ENCODE results near the gene ATP2B1. TPM values are rescaled to one million over a fixed set of nuclear protein-coding genes. Genes with fewer than 3 reads are reported as not detected.

Gene ATP2B1
- polyA plus RNA-seq, 4 donors: 89.1 to 116 (median 102) TPM

DNA sequence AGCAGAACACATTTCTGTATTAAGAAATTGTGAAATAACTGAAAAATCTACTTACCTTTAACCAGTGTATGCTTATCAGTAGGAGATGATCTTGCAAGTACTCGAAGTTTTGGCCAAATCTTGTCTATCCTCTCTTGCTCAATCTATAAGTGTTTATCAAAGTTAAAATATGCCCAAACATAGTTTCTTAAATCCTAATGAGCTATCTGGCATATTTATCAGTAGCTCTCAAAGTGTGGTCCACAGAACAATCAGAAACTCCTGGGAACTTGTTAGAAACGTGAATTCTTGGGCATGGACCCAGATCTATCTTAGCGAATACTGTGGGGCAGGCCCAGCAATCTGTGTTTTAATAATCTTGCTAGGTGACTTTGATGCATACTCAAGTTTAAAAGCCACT lies 98.3 kb downstream of the ATP2B1 start:
- DNase-seq (ENCODE audit: low read depth in 4 of 4, low spot score in 2 of 4): no peak

DNA sequence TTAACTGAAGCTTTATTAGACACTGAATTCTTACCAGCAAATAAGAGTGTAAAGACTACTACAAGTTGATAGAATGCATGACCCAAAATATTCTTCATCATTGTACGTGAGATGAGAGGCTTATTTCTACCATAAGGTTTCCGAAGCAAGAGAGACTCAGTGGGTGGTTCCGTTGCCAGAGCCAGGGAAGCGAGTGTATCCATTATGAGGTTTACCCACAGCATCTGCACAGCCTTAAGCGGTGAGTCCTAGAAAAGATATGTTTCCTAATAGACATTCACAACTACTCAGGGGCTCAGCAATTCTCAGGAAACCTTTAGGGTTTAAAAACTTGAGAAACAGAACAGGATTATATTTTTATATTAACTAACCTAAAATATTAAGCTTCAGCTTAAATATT lies 105.0 kb downstream of the ATP2B1 start:
- DNase-seq (ENCODE audit: low read depth in 4 of 4, low spot score in 2 of 4): no peak

GRCh38 chr12:89597770-89598169 lies 110.9 kb downstream of the ATP2B1 start:
- DNase-seq (ENCODE audit: low read depth in 4 of 4, low spot score in 2 of 4): no peak

DNA sequence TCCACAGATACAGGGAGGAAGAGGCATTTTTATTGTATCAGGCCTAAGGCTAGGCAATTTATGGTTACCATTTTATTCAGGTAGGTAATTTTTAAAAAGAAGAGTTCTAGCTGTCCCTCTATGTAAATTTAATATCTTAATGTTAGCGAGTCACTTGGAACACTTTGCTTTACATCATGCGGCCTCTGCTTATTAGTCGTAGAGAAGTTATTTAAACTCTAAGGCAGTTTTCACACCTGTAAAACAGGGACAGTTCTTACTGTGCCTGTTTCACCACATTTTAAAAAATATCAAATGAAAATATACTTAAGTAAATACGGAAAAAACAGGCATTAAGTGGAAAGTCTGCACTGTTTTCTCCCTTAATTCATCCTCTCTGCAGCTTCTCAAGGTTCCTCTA lies 111.4 kb downstream of the ATP2B1 start:
- no peak for DNase-seq (ENCODE audit: low read depth in 4 of 4, low spot score in 2 of 4)

DNA sequence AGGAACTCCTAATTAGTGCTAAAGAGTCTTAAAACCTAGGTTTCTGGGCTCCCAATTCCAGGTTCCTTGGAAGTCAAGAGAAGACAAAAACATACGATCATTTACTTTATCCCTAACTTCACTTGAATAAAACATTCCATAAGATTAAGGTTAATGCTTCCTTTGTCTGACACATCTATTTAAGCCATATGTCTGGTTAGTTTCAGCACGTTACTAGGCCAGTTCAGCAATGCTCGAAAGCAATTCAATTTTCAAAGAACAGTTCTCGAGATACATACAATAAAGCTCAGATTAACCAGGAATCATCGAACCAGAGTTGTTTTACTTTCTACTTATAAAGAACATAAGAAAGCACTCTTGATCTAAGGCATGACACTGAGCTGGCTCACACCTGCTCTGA lies 114.8 kb downstream of the ATP2B1 start:
- no peak for DNase-seq (ENCODE audit: low read depth in 4 of 4, low spot score in 2 of 4)

- DNase-seq (ENCODE audit: low read depth in 4 of 4, low spot score in 2 of 4): no peak
Measured at GRCh38 chr12:89593233-89593632, 115.4 kb downstream of the ATP2B1 start.

GRCh38 chr12:89589753-89590152 lies 118.9 kb downstream of the ATP2B1 start:
- DNase-seq (ENCODE audit: low read depth in 4 of 4, low spot score in 2 of 4): no peak

GRCh38 chr12:89578499-89578898 lies 130.1 kb downstream of the ATP2B1 start:
- DNase-seq (ENCODE audit: low read depth in 4 of 4, low spot score in 2 of 4): no peak

- no peak for DNase-seq (ENCODE audit: low read depth in 4 of 4, low spot score in 2 of 4)
Measured at GRCh38 chr12:89576572-89577220, 131.9 kb downstream of the ATP2B1 start.

GRCh38 chr12:89575374-89575773 lies 133.3 kb downstream of the ATP2B1 start:
- no peak for DNase-seq (ENCODE audit: low read depth in 4 of 4, low spot score in 2 of 4)

GRCh38 chr12:89574736-89575208 lies 133.9 kb downstream of the ATP2B1 start:
- peak in 1 of 4 donors; percentile 13 for DNase-seq (ENCODE audit: low read depth in 4 of 4, low spot score in 2 of 4)

- DNase-seq (ENCODE audit: low read depth in 4 of 4, low spot score in 2 of 4): no peak
Measured at GRCh38 chr12:89573051-89573810, 135.4 kb downstream of the ATP2B1 start.

DNA sequence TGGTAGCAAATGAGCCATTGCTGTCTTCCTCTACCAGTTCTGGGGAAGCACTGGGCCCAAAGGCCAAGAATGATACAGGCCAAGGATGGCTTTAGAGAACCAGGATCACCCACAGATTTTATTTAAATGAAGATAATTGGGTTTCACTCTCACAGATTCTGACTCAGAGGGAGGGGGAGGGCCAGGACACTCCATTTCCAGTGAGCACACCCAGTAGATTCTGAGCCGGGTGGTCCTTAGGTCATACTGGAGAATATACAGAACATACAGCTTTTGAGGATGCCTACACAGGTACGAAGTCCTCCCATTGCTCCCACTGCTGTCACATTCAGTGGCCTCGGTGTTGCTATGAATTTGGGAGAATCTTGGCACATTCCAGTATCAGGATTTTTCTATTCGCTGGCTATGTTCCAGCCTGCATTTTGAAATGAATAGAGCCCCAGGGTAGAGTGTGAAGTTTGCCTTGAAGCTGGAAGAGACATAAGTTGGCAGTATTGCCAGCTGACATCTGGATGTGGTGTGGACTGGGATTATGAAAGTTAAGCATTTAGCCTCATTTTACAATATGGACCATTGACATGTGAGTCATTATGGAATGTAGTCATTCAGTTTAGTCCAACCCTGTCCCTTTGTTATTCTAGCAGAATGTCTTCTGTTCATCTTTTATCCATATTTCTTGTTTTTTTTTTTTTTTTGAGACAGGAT lies 137.0 kb downstream of the ATP2B1 start:
- no peak for DNase-seq (ENCODE audit: low read depth in 4 of 4, low spot score in 2 of 4)

DNA sequence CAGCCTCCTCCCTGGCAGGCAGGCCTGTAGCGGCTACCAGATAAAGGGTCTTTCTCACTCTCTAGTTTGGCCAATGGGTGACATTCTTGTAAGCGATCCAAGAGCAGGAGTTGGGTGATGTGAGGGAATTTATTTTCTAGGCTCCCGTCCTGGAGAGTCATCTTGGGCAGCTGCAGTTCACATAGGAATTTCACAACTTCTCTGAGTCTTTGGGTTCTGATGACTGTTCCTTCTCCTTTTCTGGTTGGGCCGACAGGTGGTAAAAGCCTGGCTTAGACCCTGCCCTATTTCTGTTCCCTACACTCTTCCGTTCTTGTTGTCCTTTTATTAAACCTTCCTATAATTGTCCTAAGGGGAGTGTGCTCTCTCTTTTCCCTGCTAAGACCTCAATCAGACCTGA lies 140.2 kb downstream of the ATP2B1 start:
- DNase-seq (ENCODE audit: low read depth in 4 of 4, low spot score in 2 of 4): no peak

- DNase-seq (ENCODE audit: low read depth in 4 of 4, low spot score in 2 of 4): no peak
Measured at GRCh38 chr12:89567691-89568239, 140.9 kb downstream of the ATP2B1 start.

DNA sequence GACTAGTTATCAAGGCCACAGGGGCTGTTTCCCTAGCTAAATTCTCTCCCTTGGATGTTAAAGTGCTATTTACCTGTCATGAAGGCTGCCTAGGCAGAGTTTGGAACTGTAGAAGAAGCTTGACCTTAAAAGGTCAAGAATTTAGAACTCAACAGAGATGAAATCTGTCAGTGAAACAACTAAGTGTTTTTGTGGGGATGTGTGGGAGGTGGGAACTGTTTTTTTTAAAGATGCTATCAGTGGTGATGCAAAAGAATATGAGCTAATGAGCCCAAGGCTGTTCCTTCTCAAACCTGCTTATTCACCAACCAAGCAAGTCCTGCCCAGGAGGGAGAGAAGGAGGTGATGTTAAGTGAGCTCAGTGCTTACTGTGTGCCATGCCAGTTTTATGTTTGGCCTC lies 142.0 kb downstream of the ATP2B1 start:
- no peak for DNase-seq (ENCODE audit: low read depth in 4 of 4, low spot score in 2 of 4)

GRCh38 chr12:89565002-89565401 lies 143.6 kb downstream of the ATP2B1 start:
- DNase-seq (ENCODE audit: low read depth in 4 of 4, low spot score in 2 of 4): no peak

DNA sequence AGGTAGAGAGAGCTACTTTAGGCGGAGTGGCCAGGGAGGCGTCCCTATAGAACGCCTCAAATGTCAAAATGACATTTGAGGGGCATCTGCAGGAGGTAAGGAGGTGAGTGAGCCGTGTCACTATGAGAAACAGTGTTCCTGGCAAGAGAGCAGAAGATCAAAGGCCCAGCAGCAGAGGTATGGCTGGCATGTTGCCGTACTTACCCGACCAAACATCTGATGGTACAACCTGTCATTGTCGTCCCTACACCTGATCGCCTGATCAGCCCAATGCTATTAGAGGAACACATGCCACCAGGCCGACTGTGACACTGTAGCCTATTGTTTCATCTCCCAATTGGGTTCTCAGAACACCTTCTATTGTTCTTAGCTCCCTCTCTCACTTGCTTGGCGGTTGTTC lies 148.9 kb downstream of the ATP2B1 start:
- DNase-seq (ENCODE audit: low read depth in 4 of 4, low spot score in 2 of 4): no peak

DNA sequence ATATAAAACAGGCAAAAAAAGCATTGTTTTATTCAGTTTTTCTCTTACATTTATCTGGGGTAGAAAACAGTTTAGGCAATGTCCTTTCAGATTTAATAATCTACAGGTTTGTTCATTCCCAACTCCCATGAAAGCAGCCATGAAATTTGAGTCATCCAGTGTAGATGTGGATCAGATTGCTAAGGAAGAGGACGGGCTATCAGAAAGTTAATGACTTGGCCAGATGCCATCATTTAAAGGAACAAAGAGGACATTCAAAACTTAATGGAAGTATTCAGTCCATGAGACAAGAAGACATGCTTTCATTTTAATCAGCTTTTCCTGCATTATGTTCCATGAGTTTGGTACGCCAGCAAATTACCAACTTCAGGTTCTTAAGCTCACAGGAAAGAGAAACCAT lies 151.7 kb downstream of the ATP2B1 start:
- no peak for DNase-seq (ENCODE audit: low read depth in 4 of 4, low spot score in 2 of 4)

DNA sequence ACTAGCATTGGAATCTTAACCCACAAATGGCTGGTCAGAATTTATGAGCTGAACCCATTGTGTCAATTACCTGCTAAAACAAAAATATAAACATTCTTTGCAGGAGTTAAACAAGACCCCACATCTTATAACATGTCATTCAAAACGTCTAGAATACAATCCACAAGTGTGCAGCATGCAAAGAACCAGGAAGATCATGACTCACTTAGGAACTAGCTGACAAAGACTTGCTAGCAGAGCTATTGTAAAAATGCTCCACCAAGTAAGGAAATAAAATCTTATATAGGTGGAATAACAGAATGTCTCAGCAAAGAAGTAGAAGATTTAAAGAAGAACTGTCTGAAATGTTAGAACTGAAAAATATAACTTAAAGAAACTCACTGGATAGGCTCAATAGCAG lies 156.3 kb downstream of the ATP2B1 start:
- no peak for DNase-seq (ENCODE audit: low read depth in 4 of 4, low spot score in 2 of 4)

- DNase-seq (ENCODE audit: low read depth in 4 of 4, low spot score in 2 of 4): no peak
Measured at GRCh38 chr12:89551747-89552146, 156.9 kb downstream of the ATP2B1 start.

Measured in left renal cortex interstitium (tissue), 4 donors.